ENCODE measurements around the gene AMACR. TPM values are rescaled to one million over a fixed set of nuclear protein-coding genes. Genes with fewer than 3 reads are reported as not detected.

AMACR gene
- total and polyA plus RNA-seq, 2 of the 8 experiments (the other 6 are each of a cell fraction or from before 2014, with no cell fraction given), result 9.1 to 12.6 TPM

DNA sequence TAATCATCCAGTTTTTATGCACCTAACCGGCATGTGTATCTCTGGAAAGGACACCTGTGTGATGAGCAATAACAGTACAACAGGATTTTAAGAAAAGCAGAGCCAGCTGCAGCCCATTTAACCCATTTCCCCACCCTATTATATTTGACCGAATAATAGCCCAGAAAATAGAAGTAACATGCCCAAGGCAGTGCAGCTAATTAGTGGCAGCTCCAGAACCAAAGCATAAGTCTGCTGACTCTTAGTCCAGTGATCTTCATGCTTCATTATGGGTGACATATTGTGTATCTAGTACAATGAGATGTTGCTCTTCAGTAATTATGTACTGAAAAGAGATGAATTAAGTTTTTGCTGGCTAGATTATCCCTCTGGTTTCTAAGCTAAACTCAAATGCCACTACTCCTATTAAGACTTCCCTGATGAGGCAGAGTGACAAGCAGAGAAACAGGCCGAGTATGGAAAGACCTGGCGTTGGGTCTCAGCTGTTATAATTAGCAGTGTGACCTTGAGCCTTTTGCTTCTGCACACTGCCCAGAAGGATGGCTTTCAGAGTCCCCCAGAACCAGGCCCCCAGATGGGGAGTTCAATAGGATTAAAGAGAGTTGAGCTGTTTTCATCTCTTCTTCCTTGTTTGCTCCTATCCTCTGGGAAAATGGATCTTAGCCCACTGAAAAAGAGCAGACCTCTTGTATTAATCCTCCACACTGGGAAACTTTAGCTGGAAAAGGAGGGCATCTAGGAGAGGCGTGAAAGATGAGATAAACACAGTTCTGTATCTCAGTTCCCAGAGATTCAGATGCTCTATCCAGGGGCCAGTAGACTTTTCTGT is 45.9 kb upstream of the AMACR start:
- Histone ChIP-seq H2BK120ac (replicated peaks; ENCODE audit: low read depth, low read length) (no peak overlapping the region), H3K18ac (ENCODE audit: extremely low read depth, low read length) (no peak overlapping the region), H3K23ac (ENCODE audit: insufficient read length) (no peak overlapping the region), H2BK5ac (ENCODE audit: low read depth, low read length) (no peak overlapping the region), H2BK12ac (ENCODE audit: low read depth, low read length) (no peak overlapping the region), H3K79me2 (ENCODE audit: control insufficient read depth in 1 of 2, insufficient read depth in 2 of 2, low read length in 2 of 2) (no peaks in the 10 kb centered on the region), H3K9ac (replicated peaks in 1 of 4; ENCODE audit: extremely low read depth in 1 of 4, low read depth in 3 of 4, low read length in 3 of 4) (no peak overlapping the region), H3K4ac (replicated peaks; ENCODE audit: insufficient read length, low read depth, low read length) (no peak overlapping the region), H4K20me1 (replicated peaks in 1 of 2; ENCODE audit: control insufficient read depth in 1 of 2, insufficient read depth in 2 of 2, low read length in 2 of 2) (no peaks in the 10 kb centered on the region), H4K8ac (ENCODE audit: extremely low read depth, insufficient read depth, low read length) (no peak overlapping the region), H3K79me1 (ENCODE audit: low read depth, low read length) (no peaks in the 10 kb centered on the region), H2BK20ac (ENCODE audit: low read length) (no peak overlapping the region), H3K4me3 (ENCODE audit: extremely low read depth in 1 of 4, insufficient read depth in 2 of 4, low read depth in 3 of 4, low read length in 4 of 4) (no peak overlapping the region), H3K36me3 (ENCODE audit: control insufficient read depth in 2 of 4, insufficient read depth in 4 of 4, low read length in 3 of 4) (no peaks in the 10 kb centered on the region; a peak in 1 of 8 replicates), H2BK15ac (ENCODE audit: low read length) (no peak overlapping the region), H4K5ac (ENCODE audit: insufficient read length, low read depth, low read length) (no peak overlapping the region), H3K27me3 (replicated peaks in 1 of 4; ENCODE audit: control insufficient read depth in 3 of 4, extremely low read depth in 1 of 4, insufficient read depth in 3 of 4, low read length in 3 of 4) (no peaks in the 10 kb centered on the region), H3K56ac (replicated peaks; ENCODE audit: insufficient read length, low read depth, low read length) (no peak overlapping the region), H2AFZ (ENCODE audit: low read length) (no peak overlapping the region), H2AK5ac (ENCODE audit: low read depth, low read length) (no peak overlapping the region), H3K4me2 (ENCODE audit: insufficient read depth in 1 of 2, low read depth in 2 of 2, low read length in 2 of 2) (no peak overlapping the region), H3K9me3 (ENCODE audit: insufficient read depth in 2 of 2, low read depth in 1 of 2, low read length in 1 of 2) (no peaks in the 10 kb centered on the region), H3K14ac (ENCODE audit: insufficient read length) (no peak overlapping the region), H4K91ac (replicated peaks; ENCODE audit: insufficient read length, low read length) (no peak overlapping the region), H3K4me1 (replicated peaks in 1 of 4; ENCODE audit: control insufficient read depth in 3 of 4, insufficient read depth in 4 of 4, low read length in 3 of 4) (no peaks in the 10 kb centered on the region), H3K23me2 (ENCODE audit: low read depth, low read length) (no peaks in the 10 kb centered on the region), H3K27ac (ENCODE audit: low read depth, low read length) (no peak overlapping the region)
- WGBS, 2 experiments (ENCODE audit: extremely low coverage in 1 of 2, insufficient coverage in 1 of 2, insufficient read length in 1 of 2, insufficient replicate concordance in 2 of 2, low coverage in 1 of 2, low lambda C conversion rate in 2 of 2, missing lambda C conversion rate in 1 of 2), result 88% methylated on average over 5 of the region's 5 CpGs; no CpG with 5 or more reads in 1 of the 2 experiments
- TF ChIP-seq NANOG (IDR thresholded peaks at IDR 0.05; ENCODE audit: insufficient read depth, low read depth, low read length, poor library complexity, severe bottlenecking) (no peak), KDM4A (IDR thresholded peaks at IDR 0.05; ENCODE audit: low read depth, low read length, severe bottlenecking) (no peak), SP1 (IDR thresholded peaks at IDR 0.05; ENCODE audit: low read depth, low read length) (no peak), HDAC2 (IDR thresholded peaks at IDR 0.05; ENCODE audit: borderline replicate concordance in 1 of 2, low read depth in 2 of 2, low read length in 2 of 2) (no peak), SIX5 (IDR thresholded peaks at IDR 0.05; ENCODE audit: low read depth, low read length) (no peak), MAX (IDR thresholded peaks at IDR 0.05) (no peak), SIN3A (conservative IDR thresholded peaks at IDR 0.05 in 1 of 2, IDR thresholded peaks at IDR 0.05 in 1 of 2; ENCODE audit: low read depth in 1 of 2, low read length in 2 of 2) (no peak), FOSL1 (IDR thresholded peaks at IDR 0.05; ENCODE audit: insufficient read depth, low read depth, low read length) (no peak), SP2 (IDR thresholded peaks at IDR 0.05; ENCODE audit: low read length) (no peak), CTBP2 (IDR thresholded peaks at IDR 0.05; ENCODE audit: borderline replicate concordance, insufficient read depth, insufficient read length, low read length) (no peak)
- ChIA-PET CTCF (ENCODE audit: partially characterized antibody) (interaction anchor here (0.8 to 1.8 kb wide), 2 partner anchors 11 to 84 kb away, joined by 3 to 4 read pairs; partner anchors contain the start of gene C1QTNF3), POLR2A (ENCODE audit: partially characterized antibody) (no interaction called here)
- no peak for FAIRE-seq
- no peak for DNase-seq (ENCODE audit: low read depth in 1 of 2, low spot score in 2 of 2)

All from H1 (cell line).